ENCODE measurements around the gene EPHB2.

- no peak for TF ChIP-seq CTCF (IDR thresholded peaks at IDR 0.05)
- no peak for TF ChIP-seq POLR2AphosphoS5 (IDR thresholded peaks at IDR 0.05; ENCODE audit: insufficient read depth in 1 of 2, low read depth in 1 of 2)
These were observed 73.7 kb downstream of the EPHB2 start for GRCh38 chr1:22784317-22784716.

Measured in vagina (tissue), 2 donors.